ENCODE data around the gene RABL6. TPM values are rescaled to one million over a fixed set of nuclear protein-coding genes. Genes with fewer than 3 reads are reported as not detected.

The RABL6 gene
- total RNA-seq, 2 donors from 2014 or later = 69.8 to 72.8 TPM

- Histone ChIP-seq H3K36me3 (replicated peaks in 1 of 2; ENCODE audit: insufficient read depth in 1 of 2, low read depth in 2 of 2) (no peaks in the 10 kb centered on the region), H3K4me1 (peaks cover 43% of the 10 kb centered on the region), H3K9me3 (no peaks in the 10 kb centered on the region), H3K27ac (peak overlapping the region; percentile 84 to 91 (median 89)), H3K4me3 (peak overlapping the region in 1 of 2 donors; percentile 38), H3K27me3 (no peaks in the 10 kb centered on the region)
- intact Hi-C loops (cut with DNase I) = loop anchor here (10.0 kb wide), 1 partner anchor 95 kb away; the partner anchor contains the start of genes C8G and FBXW5
- ATAC-seq = no peak
- peak in 2 of 4 donors; percentile 28 to 50 for DNase-seq
- WGBS, 2 donors = 39 to 72% methylated on average over 8 to 40 of the region's 43 CpGs
- TF ChIP-seq POLR2A (IDR thresholded peaks at IDR 0.05) = no peak
- TF ChIP-seq CTCF (IDR thresholded peaks at IDR 0.05) = no peak
These were observed 42.5 kb downstream of the RABL6 start for GRCh38 chr9:136849960-136850865.

GRCh38 chr9:136850866-136851775 is 43.4 kb downstream of the RABL6 start:
- no peak for TF ChIP-seq CTCF (IDR thresholded peaks at IDR 0.05)
- no peak for TF ChIP-seq POLR2A (IDR thresholded peaks at IDR 0.05)
- Histone ChIP-seq H3K4me3 (no peak overlapping the region), H3K36me3 (replicated peaks in 1 of 2; ENCODE audit: insufficient read depth in 1 of 2, low read depth in 2 of 2) (no peaks in the 10 kb centered on the region), H3K27ac (peak overlapping the region; percentile 64 to 84 (median 66)), H3K4me1 (peaks cover 45% of the 10 kb centered on the region), H3K27me3 (no peaks in the 10 kb centered on the region), H3K9me3 (no peaks in the 10 kb centered on the region)
- ATAC-seq = no peak
- intact Hi-C loops (cut with DNase I) = loop anchor here (10.0 kb wide), 1 partner anchor 94 kb away; the partner anchor contains the start of genes C8G and FBXW5
- 63 to 67% methylated on average over 15 to 23 of the region's 23 CpGs for WGBS, 2 donors
- DNase-seq = peak in 2 of 4 donors; percentile 2 to 49

- no peaks in the 10 kb centered on the region for H3K27me3 ChIP-seq
- intact Hi-C loops (cut with DNase I) = loop anchor here (10.0 kb wide), 1 partner anchor 93 kb away; the partner anchor contains the start of genes C8G and FBXW5
- no peak for ATAC-seq
- H3K4me3 ChIP-seq = no peak within 1 kb of the TSS
- H3K36me3 ChIP-seq (replicated peaks in 1 of 2; ENCODE audit: insufficient read depth in 1 of 2, low read depth in 2 of 2) = no peaks in the 10 kb centered on the region
- peak; percentile 68 to 86 (median 82) for DNase-seq
- TF ChIP-seq POLR2A (IDR thresholded peaks at IDR 0.05) = no peak
- TF ChIP-seq CTCF (IDR thresholded peaks at IDR 0.05) = no peak
- H3K27ac ChIP-seq = peak within 1 kb of the TSS; percentile 9 to 66 (median 64)
- 42 to 80% methylated on average over 2 to 21 of the region's 23 CpGs for WGBS, 2 donors
- H3K9me3 ChIP-seq = no peaks in the 10 kb centered on the region
- H3K4me1 ChIP-seq = peaks cover 45% of the 10 kb centered on the region
These were observed 44.4 kb downstream of the RABL6 start, which contains the start of gene MAMDC4 for GRCh38 chr9:136851941-136852663. TSS of gene MAMDC4 (plus strand) at chr9:136852346. CDS start at chr9:136852417, 71 bp downstream.

Measured in body of pancreas (tissue), 4 donors.